HG03064 (cell line): ENCODE data around the gene KDM3B.
"Not testable (repeated sequence)": the region's sequence is repeated elsewhere in the genome, so short reads cannot be mapped to it uniquely, and the experiment has no call there.

Source experiments
- ATAC-seq: cut with Tn5 transposase; IDR thresholded peaks from one replicate; pipeline ENCODE4 v1.9.1; 2021; ENCODE audit warnings: low read depth; ENCODE audit not compliant: unreplicated experiment

KDM3B gene

DNA sequence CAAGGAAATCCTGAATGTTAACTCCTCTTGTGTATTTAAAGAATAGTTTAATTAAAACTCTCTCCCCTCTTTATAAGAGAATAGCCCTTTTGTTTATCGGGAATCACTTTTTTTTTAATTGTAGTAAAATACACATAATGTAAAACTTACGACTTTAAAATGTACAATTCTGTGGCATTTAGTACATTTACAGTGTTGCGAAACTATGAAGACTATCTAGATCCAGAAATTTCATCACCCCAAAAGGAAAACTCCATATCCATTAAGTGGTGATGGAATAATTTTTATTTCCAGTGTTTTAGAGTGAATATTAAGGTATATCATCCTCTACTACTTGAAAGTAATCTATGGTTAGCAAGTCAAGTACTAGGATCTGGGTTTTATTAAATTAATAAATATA is 36.8 kb downstream of the KDM3B start:
- no peak for ATAC-seq

GRCh38 chr5:138389911-138390310 is 37.4 kb downstream of the KDM3B start:
- ATAC-seq, result not testable (repeated sequence)

GRCh38 chr5:138391859-138392386 is 39.4 kb downstream of the KDM3B start:
- ATAC-seq, result no peak

GRCh38 chr5:138402640-138403039 is 50.2 kb downstream of the KDM3B start:
- no peak for ATAC-seq

GRCh38 chr5:138408023-138408422 is 55.5 kb downstream of the KDM3B start:
- ATAC-seq, result peak; percentile 87

DNA sequence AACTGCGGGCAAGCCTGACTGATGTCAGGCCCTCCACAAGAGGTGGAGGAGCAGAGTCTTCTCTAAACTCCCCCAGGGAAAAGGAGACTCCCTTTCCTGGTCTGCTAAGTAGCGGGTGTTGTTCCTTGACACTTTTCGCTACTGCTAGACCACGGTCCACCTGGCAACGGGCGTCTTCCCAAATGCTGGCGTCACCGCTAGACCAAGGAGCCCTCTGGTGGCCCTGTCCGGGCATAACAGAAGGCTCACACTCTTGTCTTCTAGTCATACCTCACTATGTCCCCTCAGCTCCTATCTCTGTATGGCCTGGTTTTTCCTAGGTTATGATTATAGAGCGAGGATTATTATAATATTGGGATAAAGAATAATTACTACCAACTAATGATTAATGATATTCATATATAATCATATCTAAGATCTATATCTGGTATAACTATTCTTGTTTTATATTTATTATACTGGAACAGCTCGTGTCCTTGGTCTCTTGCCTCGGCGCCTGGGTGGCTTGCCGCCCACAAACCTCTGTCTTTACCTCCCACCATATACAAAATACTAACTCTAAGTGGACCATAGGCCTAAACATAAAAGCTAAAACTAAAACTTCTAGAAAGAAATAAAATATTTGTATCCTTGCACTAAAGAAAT is 58.6 kb downstream of the KDM3B start:
- not testable (repeated sequence) for ATAC-seq

DNA sequence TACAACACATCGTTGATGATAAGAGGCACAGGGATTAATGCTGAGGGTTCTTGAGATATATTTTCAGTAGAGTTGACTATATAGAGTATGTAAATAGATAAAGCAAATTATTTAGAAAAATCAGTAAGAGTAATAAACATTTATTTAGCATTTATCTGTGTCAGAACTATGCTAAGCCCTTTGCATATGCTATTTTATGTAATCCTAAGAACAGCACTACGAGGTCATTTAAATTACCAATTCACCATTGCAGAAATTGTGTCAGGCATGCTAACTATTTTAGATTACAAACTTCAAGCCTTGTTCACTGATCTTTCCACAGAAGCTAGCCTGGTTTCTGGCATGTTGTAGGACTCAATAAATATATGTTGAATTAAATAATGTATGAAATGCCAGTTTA is 66.0 kb downstream of the KDM3B start:
- no peak for ATAC-seq

- ATAC-seq, result no peak
Measured at GRCh38 chr5:138425079-138425478, 72.6 kb downstream of the KDM3B start.

- ATAC-seq, result no peak
Measured at GRCh38 chr5:138435943-138436342, 83.5 kb downstream of the KDM3B start.

DNA sequence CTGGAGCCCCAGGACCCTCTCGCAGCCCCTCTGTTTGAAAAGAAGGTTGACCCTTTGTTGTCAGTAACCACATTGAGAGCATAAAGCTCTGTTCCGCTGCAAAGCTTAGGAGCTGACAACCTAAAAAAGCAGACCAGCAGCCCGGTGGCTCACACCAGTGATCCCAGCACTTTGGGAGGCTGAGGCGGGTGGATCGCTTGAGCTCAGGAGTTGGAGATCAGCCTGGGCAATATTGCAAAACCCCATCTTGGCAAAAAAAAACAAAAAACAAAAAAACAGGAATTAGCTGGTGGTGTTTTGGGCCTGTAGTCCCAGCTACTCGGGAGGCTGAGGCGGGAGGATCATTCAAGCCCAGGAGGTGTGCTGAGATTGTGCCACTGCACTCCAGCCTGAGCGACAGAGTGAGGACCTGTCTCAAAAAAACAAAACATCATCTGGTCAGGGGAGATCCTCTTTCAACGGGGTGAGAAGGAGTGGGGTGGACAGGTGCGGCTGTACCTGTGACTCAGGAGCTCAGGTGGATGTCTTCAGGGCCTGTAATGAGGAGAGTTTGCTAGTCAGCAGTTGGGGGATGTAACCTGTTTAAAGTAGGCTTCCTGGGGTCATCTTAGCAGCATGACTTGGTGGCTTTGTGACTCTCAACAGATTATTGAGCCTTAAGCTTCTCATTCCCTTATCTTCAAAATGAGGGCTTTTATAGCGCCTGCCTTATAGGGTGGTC is 85.7 kb downstream of the KDM3B start:
- no peak for ATAC-seq

DNA sequence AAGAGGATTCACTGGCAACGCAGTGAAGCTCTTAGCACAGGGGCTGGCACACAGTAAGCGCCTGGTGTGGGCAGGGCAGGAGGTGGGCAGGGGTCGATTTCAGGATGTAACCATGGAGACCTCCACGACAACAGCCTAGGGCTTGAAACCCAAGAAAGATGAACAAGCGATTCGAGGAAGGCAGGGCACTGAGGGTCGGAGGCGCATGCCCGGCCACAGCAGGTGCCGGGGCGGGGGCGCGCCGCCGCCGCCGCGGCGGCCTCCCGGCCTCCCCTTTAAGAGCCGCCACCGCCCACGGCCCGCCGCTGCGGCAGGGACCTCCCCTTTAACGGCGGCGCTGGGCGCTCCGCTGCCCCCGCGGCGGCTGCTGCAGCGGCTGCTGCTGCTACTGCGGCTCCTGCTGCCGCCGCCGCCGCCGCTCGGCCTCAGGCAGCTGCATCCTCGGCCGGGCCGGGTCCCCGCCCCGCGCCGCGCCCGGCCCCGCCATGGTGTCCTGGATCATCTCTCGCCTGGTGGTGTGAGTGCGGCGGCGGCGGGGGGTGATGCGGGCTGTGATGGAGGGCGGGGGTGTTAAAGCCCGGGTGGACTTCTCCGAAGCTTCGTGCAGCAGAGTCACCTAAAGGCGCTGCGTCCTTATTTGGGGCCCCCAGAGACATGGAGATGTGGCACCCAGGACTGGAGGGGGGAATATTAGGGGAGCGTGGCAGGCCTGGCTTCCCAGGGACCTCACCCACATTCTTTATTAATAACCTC is 86.4 kb downstream of the KDM3B start, which contains the start of gene REEP2:
REEP2 (plus strand) TSS at position 334 of the 753 bp plus-strand sequence; CDS start at position 486, 152 bp downstream.
- ATAC-seq, result peak; percentile 58

DNA sequence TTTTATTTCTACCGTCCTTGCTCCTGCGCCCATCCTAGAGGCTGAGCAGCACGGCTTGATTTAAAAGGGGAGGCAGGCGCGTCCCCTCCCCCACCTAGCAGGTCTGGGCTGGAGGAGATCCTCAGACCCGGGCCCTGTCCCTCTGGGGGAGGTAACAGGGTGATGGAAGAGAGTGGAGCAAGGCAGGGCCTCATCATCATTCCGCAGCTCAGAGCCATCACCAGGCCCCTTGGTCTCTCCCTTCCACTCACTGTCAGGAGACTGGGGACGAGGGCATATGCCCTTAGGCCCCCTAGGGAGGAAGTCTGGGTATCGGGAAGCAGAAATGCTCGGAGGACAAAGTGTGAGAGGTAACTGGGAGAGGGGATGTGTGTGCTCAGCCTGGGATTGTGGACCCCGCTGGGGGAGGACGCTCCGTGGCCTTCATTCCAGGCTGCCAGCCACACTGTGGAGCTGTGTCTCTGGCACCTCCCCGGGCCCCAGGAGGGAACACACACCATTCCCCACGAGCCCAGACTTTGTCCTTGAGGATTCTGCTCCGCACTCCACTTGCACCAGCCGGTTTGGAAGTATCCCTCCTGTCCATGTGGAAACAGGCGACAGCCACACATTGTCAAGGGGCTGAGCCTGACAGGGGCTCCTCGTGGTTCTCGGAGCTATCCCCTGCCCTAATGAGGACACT is 87.1 kb downstream of the KDM3B start:
- no peak for ATAC-seq

GRCh38 chr5:138440159-138441073 is 87.9 kb downstream of the KDM3B start:
- ATAC-seq, result no peak

GRCh38 chr5:138441221-138441620 is 88.7 kb downstream of the KDM3B start:
- no peak for ATAC-seq

DNA sequence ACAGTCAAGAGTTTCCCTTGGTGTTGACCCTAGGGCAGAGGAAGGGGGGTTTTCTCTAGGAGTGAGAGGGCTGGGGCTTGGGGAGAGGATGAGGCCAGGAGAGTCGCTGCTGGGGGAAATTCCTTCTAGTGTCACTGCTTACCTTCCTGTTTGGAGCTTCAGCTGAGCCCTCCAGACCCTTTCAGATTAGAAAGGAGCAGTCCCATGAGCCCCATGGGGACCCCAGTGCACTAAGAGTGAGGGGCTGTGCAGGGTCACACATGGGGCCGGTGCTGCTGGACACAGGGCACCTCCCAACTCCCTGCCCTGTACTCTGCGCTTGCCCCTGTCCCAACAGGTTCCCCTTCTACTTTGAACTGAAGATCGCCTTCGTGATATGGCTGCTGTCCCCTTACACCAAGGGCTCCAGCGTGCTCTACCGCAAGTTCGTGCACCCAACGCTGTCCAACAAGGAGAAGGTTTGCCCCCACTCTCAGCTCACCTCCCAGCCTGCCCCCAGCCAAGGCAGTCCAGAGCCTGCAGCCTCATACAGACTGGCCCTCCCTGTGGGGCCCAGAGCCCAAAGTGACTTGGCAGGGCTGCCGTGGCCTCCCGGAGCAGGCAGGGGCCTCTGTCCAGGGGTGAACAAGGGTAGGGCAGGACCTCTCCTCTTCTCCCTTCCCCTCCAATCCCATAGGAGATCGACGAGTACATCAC is 91.7 kb downstream of the KDM3B start:
- ATAC-seq, result no peak

DNA sequence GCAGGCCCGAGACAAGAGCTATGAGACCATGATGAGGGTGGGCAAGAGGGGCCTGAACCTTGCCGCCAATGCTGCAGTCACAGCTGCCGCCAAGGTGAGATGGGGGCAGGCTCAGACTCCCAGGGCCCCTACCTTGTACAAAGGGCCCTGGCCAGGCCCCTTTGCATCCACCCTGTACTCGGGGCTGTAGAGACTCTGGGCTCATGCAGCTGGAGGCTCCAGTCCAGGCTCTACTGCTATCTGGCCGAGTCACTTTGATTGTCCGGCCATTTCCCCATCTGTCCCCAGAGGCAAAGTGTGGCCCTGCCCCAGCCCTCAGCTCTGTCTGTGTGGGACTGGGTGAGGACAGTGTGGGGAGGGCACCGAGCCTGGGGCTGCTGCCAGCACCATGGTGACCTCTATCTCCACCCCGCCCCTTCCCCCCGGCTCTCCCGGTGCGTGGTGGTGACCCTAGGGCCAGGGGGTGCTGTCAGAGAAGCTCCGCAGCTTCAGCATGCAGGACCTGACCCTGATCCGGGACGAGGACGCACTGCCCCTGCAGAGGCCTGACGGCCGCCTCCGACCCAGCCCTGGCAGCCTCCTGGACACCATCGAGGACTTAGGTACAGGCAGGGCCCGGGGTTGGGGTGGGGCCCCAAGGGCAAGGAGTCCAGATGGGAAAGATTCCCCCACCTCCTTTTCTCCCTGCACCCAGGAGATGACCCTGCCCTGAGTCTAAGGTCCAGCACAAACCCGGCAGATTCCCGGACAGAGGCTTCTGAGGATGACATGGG is 92.5 kb downstream of the KDM3B start:
- no peak for ATAC-seq

DNA sequence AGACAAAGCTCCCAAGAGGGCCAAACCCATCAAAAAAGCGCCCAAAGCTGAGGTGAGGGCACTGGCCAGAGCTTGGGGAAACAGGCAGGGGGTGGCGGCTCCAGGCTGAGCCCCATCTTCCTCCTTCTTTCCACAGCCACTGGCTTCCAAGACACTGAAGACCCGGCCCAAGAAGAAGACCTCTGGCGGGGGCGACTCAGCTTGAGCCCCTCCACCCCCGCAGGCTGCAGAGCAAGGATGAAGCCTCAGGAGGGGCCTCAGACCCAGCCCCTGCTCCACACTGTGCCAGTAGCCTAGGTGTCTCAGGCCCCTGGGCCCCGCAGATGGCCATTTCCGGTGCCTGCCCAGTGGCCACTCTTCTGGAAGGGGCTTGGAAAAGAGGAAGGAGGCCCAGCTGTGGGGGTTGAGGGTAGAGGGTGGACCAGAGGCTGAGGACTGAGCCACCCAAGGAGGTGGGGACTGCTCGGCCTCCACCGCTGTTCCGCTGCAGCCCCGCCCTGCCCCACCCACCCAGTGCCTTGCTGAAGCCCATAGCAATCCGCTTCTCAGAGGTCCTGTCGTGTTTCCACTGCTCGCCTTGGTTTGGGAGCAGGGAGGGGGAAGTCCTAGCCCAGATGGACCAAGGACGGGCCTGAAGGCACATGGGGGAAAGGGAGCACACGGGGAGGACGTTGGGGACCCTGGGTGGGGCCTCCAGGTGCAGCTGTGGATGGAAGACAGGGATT is 93.2 kb downstream of the KDM3B start:
- no peak for ATAC-seq

DNA sequence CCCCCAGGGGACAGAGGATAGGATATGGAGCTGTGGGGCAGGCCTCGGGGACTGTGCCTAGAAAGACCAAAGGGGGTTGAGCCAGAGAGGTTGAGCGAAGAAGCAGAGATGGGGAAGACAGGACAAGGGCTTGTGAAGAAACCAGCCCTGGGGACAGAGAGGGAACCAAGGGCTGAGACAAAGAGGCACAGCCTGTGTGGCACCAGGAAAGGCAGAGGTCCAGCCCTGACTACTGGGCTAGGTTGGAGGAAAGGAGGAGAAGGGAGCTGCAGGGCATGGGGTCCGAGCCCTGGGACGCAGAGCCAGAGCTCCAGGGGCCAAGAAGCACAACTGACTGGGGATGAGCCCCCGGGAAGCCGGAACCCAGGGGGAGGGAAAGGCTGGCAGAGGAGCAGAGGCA is 95.6 kb downstream of the KDM3B start:
- no peak for ATAC-seq
